KBM-7 (cell line): ENCODE results near the gene SLC25A21.
"Not testable (repeated sequence)": the region's sequence is repeated elsewhere in the genome, so short reads cannot be mapped to it uniquely, and the experiment has no call there.

Source experiments
- DNase-seq: peaks from one replicate; pipeline ENCODE4 v3.0.0-alpha.2; 2015
- in situ Hi-C: fragments of 300-500 bp; cut with MboI; formaldehyde crosslinking; loops from 2 replicates; pipeline ENCODE4 v1.14.3; 2020; ENCODE audit warnings: low sequenced_read_pairs, low pct_unique_long_range_greater_than_20kb, mixed read lengths

SLC25A21 gene

DNA sequence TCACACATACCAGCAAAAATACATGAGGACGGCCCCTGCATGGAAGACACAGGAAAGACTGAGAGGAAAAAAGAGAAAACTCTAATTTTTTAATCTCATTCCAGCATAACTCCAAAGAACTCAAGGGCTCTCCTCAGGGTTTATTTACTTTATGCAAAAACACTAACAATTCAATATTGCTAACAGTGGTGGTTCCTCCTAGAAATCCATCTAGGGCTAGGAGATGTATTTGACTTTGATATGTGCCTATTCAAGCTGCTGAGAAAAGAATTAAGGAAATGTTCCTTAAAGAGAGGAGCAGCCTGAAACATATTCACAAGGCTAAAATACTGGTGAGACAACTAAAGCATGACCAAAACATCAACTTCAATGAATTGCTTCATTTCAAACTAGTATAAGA lies 57.0 kb downstream of the SLC25A21 start:
- no peak for DNase-seq
- in situ Hi-C loops: no loop called here

DNA sequence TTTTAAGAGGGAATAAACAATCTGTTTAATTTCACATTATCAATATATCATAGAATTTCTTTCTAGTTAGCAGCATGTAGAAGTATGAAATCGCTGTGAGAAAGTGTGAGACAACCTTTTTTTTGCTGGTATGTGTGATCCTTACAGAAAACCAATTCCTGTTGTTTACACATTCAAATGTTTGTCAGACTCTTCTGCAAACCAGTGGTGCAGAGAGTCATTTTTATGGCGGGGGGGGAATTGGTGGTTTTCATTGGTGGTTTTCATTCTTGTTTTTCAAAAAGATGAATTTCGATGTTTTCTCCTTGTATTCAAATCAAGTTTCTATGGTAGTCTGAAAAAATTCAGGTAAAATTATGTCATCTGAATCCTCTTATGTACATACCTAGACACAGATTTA lies 57.8 kb downstream of the SLC25A21 start:
- DNase-seq: no peak
- in situ Hi-C loops: no loop called here

DNA sequence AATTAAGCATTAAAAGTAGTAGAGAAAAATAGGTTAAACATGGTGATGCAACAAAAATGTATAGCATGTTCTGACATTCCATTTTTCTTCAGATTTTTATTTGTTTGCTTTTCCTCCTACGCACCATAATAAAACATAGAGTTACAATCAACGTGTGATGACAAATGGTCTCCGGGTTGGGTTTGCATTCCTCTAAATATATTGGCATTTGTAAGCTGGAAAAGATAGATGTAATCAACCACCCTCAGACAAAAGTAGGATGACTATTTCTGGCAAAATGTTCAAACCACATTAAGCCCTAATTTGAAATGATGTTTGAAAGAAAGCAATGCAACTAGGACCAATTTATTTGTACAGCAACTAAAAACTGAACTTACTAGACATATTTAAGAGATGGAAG lies 58.4 kb downstream of the SLC25A21 start:
- DNase-seq: no peak
- in situ Hi-C loops: no loop called here

DNA sequence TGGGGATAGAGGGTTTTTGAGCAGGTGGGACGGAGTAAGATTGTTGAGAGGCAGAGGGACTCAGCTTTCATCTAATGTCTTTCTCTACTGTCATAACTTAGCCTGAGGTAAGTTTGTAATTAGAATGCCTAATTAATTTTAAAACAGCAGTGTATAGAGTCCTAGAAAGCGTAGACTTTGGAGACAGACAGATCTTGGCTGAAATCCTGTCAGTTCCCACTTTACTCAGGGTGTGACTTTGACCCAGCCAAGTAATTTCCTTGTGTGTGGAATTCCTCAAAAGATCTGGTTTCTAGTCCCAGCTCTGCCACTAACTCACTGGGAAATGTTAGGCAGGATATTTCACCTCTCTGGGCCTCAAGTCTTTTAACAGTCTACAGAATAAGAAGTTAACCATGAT lies 74.3 kb downstream of the SLC25A21 start:
- in situ Hi-C loops: no loop called here

DNA sequence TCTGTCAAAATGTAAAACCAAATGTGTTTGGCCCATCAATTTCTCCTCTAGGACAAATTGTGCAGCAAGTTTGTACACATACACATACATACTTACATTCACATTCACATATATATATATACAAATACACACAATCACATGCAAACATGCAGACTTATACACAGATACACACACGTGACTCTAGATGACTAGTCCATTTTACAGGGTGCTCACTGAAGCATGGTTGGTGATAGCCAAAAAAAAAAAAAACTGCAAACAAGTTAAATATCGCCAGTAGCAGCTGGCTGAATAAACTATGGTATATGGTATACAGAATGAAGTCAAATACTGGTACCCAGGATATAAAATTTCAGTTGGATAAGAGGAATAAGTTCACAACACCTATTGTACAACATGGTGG lies 77.9 kb downstream of the SLC25A21 start:
- no peak for DNase-seq
- in situ Hi-C loops: no loop called here

More for the DNA sequence above, 74.3 kb downstream of the SLC25A21 start:
- DNase-seq: no peak

DNA sequence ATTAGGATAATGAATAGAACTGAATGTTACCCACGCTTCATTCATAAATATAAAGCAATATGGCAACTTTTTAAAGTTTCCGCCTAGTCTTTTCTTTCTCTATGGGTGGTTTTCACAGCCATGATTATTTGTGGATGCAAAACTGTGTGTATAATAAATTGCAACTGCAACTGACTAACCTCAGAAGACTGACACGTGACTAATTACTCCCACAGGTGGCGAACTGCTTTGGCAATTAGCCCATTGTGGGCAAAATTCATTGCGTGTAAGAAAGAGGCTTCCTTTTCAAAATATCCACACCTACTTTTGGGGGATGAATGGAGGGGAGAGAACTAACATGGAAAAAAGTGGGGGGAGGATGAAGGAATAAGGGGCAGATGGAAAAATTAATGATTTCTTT lies 79.0 kb downstream of the SLC25A21 start:
- in situ Hi-C loops: no loop called here
- DNase-seq: no peak

DNA sequence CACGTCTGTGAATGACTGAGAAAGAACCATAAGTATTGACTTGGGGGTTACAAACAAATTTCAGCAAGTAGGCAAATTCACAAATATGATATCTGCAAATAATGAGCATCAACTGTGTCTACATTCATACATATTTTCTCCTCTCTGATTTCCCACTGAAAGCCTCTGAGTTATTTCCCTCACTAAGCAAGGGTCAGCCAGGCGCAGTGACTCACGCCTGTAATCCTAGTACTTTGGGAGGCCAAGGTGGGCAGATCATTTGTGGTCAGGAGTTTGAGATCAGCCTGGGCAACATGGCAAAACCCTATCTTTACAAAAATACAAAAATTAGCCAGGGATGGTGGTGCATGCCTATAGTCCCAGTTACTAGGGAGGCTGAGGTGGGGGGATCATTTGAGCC lies 80.8 kb downstream of the SLC25A21 start:
- in situ Hi-C loops: no loop called here
- no peak for DNase-seq

DNA sequence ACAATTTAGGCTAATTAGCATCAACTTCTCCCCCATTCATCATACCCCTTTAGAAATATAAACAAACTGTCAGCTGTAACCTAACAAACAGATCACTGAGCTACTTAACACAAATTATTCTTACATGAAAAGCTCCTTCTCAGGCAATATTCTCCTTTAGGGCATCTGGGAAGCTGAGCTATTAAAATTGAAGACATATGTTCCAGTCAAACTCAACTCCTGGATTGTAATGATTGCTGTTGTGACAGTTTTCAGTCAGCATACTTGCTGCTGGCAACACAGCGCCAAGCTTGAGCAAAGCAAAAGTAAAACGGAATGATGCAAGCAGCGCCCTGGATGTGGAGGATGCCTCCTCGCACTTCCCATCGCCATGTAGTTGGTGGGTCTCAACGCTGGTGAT lies 82.4 kb downstream of the SLC25A21 start:
- DNase-seq: no peak
- in situ Hi-C loops: no loop called here

DNA sequence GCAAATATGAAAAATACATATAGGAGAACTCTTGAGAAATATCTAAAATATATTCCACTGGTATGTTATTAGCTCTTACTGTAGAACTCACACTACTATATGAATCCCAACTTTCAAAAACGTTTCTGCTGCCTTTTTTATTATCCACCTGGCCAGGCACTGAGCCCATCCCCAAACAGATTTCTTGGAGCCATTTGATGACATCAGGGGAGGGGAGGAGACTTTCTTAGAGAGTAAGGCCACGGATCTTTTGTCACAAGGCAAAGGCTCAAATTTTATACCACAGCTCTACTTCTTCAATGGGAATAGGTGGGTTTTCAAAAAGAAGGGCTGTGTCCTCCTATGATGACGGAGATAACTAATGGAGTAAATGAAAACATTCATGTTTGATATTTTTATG lies 83.0 kb downstream of the SLC25A21 start:
- no peak for DNase-seq
- in situ Hi-C loops: no loop called here

DNA sequence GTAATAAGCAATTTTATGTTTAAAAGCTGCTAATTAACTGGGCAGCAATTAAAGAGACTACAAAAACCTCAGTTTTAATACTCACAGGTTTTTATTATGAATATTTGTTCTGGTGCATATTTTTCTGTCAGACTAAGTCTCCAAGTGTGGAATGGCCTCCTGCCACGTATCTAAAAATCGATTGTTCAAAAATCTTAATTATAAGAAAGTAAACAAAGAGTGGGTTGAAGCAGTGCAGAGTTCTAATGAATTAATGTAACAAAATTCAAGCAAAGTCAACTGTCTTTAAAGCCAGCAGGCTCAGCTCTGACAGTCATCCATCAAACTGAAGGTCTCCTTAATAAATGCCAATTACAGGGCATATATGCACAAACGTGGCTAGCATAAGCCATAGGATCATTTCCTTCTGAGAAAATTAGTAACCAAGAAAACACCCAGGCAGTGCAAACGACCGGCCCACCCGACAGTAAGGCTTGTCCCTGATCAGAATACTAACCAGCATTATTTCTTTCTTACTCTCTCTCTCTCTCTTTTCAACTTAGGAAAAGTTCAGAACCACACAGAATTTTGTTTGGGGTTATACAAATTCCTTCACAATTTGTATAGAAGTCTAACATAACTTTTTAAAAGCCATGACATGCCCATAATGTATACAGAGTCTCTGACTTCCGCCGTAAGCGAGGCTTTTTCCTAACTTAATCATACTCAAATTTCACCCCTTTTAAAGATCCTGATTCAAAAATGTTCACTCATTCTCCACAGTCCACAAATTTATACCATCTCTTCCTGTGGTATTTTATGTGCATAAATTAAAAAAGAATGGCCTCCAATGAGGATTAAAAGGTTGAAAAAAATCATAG lies 83.8 kb downstream of the SLC25A21 start:
- in situ Hi-C loops: no loop called here
- DNase-seq: no peak

DNA sequence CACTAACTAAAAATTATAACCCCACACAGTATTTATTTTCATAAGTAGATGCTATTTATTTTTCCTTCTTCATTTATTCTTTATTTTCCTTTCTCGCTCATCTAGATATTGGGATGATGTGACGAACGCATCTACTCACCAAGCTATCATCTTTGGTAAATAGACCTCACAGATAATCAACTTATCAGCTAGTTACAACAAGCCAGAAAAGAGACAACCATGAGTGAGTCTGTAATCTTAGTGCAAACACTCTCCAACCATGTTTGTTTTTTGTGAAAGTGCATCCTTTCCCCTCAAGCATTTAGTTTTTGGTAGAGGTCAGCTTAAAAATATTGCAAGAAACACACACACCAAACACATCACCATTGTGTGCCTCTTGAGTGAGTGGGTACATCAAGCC lies 84.9 kb downstream of the SLC25A21 start:
- in situ Hi-C loops: no loop called here
- no peak for DNase-seq

DNA sequence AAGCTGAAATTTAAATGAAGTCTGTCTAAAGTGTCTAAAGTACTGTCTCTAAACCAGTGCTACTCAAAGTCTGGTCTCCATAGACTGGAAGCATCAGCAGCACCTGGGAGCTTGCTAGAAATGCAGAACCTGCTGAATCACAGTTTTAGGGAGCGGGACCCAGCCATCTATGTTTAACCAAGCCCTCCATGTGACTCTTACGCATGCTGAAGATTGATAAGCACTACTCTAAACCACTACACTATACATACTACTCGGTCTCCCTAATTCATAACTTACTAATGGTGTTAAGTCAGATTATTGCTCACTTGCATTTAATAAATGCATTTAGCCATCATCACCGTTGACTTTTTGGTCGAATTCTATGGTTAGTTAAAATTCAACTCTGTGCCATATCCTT lies 88.8 kb downstream of the SLC25A21 start:
- in situ Hi-C loops: no loop called here
- DNase-seq: no peak

DNA sequence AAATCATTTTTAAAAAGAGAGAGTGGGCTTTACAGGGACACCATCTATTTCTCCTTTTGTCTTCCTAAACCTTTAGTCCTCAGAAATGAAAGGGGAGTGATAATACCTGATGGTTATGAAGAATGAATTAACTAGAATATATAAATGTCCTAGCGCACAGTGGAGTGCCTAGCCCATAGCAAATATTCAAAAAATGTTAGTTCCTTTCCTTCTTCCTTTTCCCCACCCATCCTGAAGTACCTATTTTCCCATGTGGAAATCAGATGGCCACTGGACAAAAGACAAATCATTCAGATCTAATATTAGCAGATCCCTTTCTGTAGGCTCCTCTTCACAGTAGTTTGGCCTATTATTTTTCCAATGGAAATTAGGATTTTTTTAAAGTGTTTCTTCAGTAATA lies 90.0 kb downstream of the SLC25A21 start:
- in situ Hi-C loops: no loop called here
- no peak for DNase-seq

DNA sequence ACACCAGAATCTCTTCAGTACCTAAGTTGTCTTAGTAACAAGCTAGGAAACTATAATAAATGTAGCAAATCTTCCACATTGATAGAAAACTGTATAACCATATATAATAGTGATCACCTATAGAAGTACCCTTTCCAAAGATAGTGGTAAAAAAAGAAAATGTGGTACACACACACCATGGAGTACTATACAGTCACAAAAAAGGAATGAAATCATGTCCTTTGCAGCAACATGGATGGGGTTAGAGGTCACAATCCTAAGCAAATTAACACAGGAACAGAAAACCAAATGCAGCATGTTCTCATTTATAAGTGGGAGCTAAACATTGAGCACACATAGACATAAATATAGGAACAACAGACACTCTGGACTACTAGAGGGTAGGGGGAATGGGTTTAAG lies 90.5 kb downstream of the SLC25A21 start:
- DNase-seq: no peak
- in situ Hi-C loops: no loop called here

DNA sequence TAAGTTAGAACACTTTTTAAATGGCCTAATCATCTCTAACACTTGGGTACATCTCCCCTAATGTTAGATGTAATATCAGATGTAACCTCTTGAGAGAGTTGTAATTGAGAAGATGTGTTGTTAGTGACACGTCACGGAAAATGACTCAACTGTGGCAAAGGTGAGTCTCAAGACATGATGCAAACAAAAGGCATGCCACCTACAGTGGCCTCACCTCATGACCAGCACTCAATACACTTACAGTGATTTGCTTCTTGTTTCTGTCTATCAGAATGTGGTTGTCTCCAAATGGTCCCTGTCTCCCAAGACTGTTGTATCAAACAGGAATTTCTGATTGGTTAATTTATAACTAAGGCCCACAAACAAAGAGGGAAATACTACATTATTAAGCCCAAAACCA lies 91.2 kb downstream of the SLC25A21 start:
- in situ Hi-C loops: no loop called here
- DNase-seq: no peak

DNA sequence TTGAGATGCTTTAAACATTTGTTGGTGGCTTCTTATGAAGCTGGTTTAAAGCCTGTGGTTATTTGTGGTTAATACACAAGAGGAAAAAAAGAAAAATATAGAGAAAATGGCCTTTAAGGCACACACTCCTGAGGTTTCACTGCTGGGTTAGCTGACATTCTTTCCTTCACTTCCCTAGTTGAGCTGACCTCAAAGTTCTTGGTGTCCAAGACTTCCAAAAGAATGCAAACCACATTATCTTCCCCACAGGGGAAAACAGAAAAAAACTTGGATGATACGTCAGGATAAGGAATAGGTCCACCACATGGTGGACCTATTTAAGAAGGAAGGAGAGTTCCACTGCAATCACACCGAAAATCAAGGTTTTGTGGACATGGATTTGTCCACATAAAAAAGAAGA lies 94.3 kb downstream of the SLC25A21 start:
- DNase-seq: no peak
- in situ Hi-C loops: no loop called here

DNA sequence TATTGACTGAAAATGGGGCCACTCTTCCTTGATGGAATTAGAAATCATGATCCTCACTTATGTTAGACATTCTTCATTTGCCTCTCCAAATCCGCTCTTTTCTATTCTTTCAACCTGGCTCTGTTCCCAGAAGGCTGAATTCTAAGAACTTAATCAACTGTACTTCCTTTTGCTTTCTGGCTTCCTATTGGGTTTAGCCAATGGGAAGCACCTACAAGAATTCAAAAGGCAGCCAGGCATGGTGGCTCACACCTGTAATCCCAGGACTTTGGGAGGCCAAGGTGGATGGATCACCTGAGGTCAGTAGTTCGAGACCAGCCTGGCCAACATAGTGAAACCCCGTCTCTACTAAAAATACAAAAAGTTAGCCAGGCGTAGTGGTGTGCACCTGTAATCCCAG lies 98.1 kb downstream of the SLC25A21 start:
- in situ Hi-C loops: not testable (repeated sequence)
- peak; percentile 9 for DNase-seq

DNA sequence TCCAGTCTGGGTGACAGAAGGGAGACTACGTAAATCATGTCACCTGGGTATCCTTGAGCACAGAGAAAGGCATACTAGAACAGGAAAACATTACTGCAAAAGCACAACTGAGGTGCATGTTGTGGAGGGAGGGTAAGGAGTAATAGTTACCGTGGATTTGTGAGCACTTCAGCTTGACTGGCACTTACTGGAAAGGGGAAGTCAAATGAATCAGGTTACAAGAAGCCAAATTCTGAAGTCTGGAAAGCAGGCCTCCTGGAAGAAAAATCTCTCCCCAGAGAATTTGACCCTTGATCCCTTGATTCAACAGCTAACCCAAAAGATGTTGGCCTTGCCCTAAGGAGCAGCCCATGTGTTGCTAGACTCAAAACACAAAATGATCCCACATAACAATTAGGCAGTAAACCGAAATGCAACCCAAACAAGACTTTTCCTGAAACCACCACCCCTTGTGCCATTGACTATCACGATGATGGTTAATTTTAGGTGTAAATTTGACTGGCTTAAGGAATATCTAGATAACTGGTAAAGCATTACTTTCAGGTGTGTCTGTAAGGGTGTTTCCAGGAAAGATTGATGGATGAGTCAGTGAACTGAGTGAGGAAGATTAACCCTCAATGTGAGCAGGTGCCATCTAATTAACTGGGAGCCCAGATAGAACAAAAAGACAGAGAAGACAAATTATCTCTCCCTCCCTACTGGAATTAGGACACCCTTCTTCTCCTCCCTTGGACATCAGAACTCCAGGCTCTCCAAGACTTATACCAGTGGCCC lies 108.8 kb downstream of the SLC25A21 start:
- in situ Hi-C loops: no loop called here
- DNase-seq: peak; percentile 13

DNA sequence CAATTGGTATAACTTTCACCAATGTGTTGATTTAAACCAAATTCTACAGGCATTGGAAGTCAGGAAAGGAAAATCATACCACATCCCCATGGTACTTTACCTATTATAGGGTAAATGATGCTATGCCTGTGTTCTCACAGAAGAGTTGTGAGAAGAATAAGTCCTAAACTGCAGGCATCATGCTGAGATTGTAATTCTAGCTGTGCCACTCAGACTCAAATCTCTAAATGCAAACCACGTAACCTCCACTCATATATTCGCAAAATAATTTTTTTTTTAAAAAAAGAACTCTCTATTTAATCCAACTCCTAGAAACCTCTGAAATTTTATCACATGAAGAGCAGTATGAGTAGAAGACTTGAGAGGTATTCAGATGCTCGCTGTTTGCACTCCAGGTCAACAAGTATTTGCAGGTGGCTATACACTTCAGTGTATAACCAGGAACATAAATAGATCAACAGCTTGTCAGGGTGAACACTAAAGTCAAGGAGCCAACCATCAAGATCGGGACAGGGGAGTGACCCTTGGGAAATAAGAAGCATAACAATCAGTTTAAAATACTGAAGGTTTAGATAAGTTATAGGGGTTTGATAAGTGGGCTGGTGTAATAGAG lies 110.1 kb downstream of the SLC25A21 start:
- in situ Hi-C loops: no loop called here

DNA sequence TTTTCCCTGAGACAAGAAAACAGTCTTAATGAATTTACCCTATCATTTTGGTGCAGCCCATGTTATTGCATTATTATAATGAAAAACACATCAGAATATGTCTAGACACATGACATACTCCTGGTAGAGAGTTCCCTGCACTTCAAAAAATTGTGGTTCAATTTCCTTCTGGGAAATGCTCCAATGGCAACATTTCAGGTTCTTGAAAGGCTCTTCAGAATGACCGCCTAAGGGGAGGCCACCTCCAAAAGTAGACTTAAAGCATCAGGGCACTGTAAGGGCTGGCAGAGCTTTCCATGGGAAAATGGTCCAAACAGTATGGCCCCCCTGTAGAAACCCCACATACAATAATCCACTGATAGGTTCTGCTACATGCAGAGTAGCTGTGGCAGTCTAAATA lies 110.7 kb downstream of the SLC25A21 start:
- in situ Hi-C loops: no loop called here
- no peak for DNase-seq

More for the DNA sequence above, 110.1 kb downstream of the SLC25A21 start:
- no peak for DNase-seq
